Pulmonary artery endothelial cell (primary cell): ENCODE data around the gene TUBGCP3. TPM values are rescaled to one million over a fixed set of nuclear protein-coding genes. Genes with fewer than 3 reads are reported as not detected.

Experiments
- DNase-seq: peaks from one replicate; pipeline ENCODE4 v3.0.0-alpha.2; 2011; ENCODE audit warnings: low read depth, low spot score
- total RNA-seq: library from RNA; depleted of rRNA; stranded (reverse); fragments of >200 nt; gene quantifications from 2 replicates; pipeline ENCODE4 v1.2.3, GENCODE V29; 2014

TUBGCP3 gene
- total RNA-seq, 1 donor from 2014 or later: 22.4 TPM

GRCh38 chr13:112483299-112483698, 104.7 kb downstream of the TUBGCP3 start:
- no peak for DNase-seq

- DNase-seq: no peak
Observed at GRCh38 chr13:112481458-112481857, 106.5 kb downstream of the TUBGCP3 start.

DNA sequence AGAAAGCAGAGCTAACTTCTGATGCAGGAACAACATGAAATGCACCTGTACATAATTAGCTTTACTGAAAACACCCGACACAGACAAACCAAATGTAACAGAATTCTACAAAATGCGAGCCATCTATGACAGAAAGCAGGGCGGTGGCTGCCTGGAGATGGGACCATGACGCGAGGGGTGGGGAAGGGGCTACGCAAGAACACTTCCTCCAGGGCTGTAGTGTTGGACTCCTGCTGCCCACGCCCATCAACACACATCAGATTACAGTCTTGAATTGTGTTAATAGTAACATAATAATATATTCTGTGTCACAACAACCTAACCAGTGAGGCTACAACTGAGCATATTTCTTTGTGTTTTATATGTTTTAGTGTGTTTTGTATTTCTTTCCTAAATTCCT, 108.6 kb downstream of the TUBGCP3 start:
- no peak for DNase-seq

GRCh38 chr13:112477070-112477619, 110.8 kb downstream of the TUBGCP3 start:
- DNase-seq: no peak

DNA sequence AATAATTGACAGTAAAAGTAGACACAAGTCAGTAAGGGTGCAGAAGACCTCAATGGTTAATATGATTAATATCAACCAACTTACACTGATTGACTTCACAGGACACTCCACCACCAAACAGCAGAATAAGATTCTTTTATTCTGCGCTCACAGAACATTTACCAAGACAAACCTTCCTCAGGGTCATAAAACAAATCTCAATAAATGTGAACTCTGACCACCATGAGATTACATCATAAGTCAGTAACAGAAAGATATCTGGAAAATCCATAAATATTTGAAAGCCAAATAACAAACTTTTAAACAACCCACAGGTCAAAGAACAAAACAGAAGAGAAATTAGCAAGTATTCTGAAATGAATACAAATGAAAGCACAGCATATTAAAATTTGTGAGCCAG, 112.1 kb downstream of the TUBGCP3 start:
- no peak for DNase-seq

DNA sequence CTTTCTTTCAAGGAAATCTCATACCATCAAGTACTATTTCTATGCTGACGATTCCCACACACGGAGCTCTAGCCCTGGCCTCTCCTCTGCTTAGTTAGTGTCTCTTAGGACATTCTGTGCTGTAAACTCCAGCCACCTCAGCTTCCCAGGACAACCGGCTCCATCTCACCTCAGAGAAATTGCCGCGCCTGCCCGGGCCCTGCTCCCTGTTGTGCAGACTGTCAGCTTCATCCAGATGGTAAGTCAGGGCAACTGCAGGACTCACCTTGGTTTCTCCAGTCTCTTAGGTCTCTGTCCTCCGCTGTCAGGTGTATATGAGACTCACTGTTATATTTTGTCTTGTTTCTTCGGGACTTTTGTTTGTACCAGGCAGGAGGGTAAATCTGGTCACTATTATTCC, 113.1 kb downstream of the TUBGCP3 start:
- no peak for DNase-seq

- DNase-seq: no peak
Observed at GRCh38 chr13:112473818-112474217, 114.1 kb downstream of the TUBGCP3 start.

- no peak for DNase-seq
Observed at GRCh38 chr13:112469071-112469745, 118.7 kb downstream of the TUBGCP3 start.

DNA sequence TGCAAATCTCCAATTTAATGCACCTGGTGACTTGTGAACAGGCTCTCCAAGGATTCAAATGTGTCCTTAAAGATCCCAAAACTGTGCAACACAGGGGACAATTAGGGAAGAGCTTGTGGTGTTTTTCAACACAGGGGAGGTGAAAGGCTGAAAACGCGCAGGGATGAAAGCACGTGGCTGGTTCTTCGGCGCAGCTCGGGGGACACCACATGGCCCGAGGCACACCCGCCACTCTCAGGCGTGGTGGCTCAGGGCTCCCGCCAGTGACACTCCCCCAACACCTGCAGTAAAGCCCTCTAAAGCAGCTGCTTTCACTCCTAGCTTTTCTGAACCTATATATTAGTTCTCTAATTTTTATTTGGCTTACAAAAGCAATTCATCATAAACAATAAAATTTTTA, 119.9 kb downstream of the TUBGCP3 start:
- DNase-seq: no peak

DNA sequence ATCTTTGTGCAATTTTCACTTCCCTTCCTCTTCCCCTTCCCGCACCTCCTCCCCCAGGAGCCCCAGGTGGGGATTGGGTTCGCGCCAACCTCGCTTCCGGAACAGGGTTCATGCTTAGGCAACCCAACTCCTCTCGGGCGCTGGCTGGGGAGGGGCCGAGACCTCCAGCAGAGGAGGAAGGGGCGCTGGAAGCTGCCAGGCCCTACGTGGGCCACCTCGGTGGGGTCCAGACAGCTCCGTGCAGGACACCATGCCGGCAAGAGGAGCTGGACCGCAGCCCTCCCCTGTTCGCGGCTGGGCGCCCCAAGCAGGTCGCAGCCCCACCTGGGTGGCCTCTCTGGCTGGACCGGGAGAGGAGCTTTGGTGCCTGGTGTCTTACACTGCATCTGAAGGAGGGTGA, 120.7 kb downstream of the TUBGCP3 start:
- no peak for DNase-seq

GRCh38 chr13:112466132-112467058, 121.6 kb downstream of the TUBGCP3 start:
- no peak for DNase-seq

DNA sequence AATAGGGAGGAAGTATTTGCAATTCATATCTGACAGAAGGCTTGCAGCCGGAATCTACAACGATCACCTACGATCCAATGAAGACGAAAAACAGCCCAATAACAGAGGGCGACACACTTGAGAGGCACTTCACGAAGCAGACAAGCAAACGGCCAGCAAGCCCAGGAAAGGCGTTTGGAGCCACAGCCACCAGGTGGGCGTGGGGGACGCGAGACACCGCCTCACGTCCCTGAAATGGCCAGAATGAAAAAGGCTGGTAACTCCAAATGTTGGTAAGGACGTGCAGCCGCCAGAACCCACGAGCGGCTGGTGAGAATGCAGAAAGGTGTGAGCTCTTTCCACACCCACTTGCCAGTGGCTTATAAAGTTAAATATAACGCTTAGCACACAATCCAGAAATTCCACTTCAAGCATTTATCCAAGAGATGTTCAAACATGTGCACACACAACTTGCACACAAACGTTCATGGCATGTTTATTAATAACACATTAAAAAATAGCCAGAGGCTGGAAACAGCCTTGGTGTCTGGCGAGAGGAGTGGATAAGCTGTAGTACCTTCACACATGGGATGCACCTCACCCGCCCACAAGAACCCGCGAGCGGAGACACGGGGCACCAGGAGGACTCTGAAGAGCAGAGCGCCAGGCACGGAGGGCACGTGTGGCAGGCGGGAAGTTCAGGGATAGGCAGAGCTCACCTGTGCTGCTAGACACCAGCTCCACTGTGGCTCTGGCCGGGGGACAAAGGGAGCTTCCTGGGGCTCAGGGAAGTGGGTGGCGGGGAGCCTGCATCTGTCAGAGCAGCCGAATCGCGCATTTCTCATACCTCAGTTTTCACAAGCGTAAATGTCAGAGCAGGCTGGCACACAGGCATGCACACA, 122.5 kb downstream of the TUBGCP3 start:
- DNase-seq: no peak

- DNase-seq: no peak
Observed at GRCh38 chr13:112464720-112465119, 123.2 kb downstream of the TUBGCP3 start.

DNA sequence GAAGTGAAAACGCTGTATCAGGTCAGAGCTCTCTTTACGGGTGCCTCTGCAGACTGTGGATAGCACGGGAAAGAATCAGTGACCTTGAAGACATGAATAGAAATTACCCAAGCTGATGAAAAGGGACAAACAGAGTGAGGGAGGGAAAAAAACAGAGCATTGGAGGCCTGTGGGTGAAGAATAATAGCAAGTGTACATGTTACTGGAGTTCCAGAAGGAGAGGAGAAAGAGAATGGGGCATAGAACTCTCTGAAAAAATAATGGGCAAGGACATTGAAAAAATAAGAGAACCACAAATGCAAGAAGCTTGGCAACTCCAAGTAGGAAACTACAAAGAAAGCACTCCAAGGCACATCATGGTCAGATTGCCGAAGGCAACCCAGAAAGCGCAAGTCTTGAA, 125.5 kb downstream of the TUBGCP3 start:
- DNase-seq: no peak

- no peak for DNase-seq
Observed at GRCh38 chr13:112457485-112457884, 130.5 kb downstream of the TUBGCP3 start.

- DNase-seq: no peak
Observed at GRCh38 chr13:112457081-112457480, 130.9 kb downstream of the TUBGCP3 start.

- no peak for DNase-seq
Observed at GRCh38 chr13:112456138-112457056, 131.6 kb downstream of the TUBGCP3 start.

DNA sequence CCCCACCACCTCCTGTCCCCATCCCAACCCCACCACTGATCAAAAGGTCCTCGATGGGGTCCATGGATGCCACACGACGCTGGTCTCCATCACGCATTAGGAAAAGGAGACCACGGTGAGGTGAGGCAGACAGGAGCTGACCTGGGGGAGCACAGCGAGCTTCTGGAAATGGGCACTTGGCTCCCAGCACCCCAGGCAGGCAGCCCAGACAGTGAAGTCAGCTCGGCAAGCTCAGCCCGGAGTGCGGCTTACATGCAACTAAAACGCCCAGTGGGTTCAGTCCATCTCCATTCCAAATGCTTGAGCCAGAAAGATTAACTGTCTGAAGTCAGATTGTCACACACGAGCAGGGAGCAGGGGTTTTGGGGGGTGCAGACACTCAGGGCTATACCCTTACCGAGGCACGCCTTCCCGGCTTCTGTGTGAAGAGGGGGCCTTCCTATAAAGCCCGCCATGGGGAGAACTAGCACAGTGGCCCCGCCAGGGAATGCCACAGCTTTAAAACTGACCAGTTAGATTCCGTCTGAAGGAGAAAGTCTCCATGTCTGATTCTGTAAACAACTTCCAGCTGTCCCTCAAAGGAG, 132.4 kb downstream of the TUBGCP3 start:
- no peak for DNase-seq

DNA sequence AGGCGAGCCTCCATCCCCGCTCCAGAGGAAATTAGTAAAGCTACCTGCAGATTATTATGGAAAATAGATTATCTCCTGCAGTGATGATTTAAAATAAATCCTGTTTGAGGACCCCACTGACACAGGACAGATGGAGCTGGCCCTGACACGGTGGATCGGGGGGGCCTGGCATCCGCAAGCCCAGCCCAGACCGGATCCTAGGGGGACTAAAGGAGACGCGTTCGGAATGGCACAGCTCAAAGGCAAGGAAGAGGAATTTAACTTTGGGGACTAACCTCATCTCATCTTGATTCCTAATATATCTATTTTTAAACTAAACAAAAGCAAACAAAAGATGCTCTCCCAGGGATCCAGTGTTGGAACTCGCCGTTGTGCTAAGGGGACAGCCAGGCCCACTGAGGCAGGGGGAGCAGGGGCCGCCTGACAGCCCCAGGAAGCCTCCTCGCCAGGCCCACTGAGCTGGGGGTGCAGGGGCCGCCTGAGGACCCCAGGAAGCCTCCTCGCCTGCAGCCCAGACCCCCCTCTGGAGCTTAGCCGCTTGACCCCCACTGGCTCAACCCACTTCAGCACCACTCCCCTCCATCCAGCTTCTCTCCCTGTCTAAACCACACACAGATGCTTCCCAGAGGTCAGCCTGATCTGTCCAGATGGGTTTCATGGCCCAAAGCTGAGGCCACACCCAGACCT, 133.2 kb downstream of the TUBGCP3 start:
- no peak for DNase-seq
